GM21515 (cell line): ENCODE results near the gene ZNF3.

Experiments used
- ATAC-seq: cut with Tn5 transposase; IDR thresholded peaks from one replicate; pipeline ENCODE4 v1.9.1; 2021; ENCODE audit not compliant: unreplicated experiment

ZNF3 gene

DNA sequence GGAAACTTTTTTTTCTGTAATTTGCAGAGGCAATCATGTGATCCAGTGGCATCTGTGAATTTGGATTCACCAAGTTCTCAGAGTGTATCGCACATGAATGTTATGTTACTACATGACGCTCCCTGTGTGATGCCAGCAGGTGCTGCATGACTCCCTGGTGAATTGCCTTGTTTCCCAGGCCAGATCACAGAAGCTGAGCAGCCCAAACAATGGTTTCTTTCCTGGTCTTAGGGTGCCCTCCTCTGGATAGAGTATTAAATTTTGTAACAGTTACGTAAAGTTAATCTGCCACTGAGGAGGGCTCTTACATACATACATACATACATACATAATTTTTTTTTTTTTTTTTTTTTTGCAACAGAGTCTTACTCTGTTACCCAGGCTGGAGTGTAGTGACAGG, 28.3 kb downstream of the ZNF3 start:
- ATAC-seq: no peak

DNA sequence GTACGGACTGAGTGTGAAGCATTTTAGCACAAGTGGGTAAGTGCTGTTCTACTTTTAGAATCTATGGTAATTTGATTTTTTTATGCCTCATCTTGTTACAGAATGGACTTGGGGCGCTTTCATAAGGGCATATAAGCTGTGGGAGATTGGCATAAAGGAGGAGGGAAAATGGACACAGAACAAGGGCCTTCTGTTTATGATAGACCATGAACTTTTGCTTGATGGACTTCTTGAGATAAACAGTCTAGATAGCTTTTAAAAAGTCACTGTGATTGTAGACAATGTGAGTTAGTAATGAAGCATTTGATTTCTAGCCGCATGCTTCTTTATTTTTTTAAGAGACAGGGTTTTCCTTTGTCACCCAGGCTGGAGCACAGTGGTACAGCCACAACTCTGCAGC, 29.9 kb downstream of the ZNF3 start:
- ATAC-seq: no peak

DNA sequence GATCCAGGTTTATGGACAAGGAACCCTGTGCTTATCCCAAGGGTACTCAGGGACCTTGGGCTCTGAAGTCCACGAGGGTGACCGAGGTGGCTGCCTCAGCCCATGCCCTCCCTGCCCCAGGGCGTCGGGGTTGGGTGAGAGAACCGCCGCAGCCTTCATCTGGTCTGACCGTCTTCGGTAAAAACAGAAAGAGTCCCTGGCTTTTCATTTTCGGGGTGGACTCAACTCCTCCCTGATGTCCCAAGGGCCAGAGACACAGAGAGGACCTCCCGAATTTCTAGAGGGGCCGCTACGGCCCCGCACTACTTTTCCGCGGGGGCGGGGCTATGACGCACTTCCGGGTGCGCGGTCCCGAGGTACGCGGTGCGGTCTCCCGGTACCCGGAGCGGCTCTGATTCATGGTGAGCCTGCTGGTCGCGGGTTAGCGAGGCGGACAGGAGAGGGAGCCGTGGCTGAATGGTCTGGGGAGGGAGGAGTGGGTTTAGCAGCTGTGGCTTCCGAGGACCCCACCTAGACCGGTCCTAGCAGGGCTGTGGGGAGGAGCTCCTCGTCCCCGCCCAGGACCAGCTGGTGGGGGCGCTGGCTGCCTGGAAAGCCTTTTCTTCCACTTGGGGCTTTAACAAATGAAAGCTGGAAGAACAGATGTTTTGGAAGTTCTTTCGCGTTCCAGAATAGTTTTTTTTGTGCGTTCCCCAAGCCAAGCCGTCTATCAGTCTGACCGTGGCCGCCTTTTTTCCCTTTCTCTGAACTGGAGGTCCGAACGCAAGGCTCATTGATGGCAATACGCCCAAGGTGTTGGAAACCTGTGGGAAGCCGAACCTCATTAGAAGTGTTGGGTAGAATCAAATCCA, 31.9 kb downstream of the ZNF3 start, which contains the start of gene ZSCAN21:
Gene ZSCAN21 (plus strand): TSS at position 334 of the 851 bp plus-strand sequence. CDS start 7,233 bp downstream, outside the sequence.
- peak; percentile 71 for ATAC-seq

DNA sequence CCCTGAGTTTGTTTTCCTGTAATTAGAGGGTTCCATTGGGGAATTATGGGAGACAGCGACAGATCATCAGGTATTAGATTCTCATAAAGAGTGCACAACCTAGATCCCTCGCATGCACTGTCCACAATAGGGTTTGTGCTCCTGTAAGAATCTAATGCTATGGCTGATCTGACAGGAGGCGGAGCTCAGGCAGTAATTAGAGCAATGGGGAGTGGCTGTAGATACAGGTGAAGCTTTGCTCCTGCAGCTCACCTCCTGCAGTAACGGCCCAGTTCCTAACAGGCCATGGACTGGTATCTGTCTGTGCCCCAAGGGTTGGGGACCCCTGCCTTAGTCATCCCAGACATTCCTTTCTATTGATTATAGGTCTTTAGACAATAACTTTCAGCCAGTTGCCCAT, 32.8 kb downstream of the ZNF3 start:
- ATAC-seq: no peak

DNA sequence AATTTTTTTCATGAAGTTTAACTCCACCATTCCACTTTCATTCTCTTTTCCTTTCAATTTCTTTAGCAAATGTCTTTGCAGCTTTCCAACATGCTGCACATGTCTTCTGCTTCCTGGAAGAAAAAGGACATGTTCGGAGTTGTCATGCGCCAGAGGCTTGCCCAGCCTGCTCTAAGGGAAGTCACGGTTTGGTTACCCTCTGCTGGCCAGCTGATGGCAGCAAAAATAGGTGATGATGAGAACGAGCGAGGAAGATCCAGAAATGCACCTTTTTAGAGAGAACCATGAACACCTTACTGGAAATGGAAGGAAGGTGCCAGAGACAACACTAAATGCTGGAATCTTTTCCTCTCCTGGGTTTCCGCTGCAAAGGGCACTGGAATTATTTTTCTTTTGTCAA, 36.8 kb downstream of the ZNF3 start:
- ATAC-seq: no peak

DNA sequence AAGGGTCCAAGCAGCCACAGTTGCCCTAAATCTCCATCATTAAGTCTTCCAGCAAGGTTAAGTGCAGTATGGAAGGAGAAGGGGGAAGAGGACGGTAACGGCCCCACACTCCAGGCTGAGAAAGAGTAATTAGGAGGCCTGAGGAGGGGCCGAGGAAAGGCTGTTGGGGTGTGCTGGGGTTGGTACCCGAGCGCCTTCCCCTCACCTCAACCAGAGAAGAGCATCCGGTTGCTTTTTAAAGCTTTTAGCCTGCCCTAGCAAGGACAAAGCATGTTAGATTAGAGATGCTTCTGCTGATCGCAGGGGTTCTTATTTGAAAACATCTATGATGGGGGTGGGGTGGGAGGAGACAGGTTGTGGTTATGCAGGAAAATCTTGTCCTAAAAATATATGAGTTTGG, 40.9 kb downstream of the ZNF3 start:
- no peak for ATAC-seq

DNA sequence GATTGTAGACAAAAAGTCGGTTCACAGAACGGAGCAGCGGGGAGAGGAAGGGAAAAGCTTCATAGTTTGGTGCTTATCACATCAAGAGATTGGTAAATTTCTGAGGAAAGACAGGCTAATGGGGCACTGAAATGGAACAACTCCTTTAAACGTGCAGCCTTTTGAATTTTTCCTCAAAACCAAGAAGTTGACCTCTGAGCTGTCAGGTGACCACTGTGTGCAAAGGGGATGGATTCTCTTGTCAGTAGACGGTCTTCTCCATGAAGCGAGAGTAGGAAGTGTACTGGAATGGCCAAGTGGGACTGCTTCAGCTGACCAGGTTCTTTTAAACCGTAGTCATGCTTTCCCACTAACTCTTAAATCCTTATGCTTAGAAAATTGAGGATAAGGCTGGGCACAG, 43.2 kb downstream of the ZNF3 start:
- ATAC-seq: no peak

DNA sequence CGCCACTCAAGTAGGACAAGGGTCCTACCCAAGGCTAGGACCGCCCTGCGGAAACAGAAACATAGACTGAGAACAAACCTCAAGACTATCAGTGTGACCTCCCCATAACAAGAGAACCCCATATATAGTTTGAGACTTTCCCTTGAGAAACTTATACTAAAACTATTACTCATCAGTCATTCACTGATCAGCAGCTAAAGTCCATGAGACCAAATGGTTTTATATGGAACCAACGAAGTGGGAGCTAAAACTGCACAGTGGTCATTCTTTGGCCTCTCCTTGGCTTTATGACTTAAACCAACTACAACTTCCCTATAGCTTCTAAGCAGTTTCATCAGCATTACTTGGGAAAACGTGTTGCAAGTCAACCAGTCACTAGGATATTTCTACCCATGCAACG, 45.6 kb downstream of the ZNF3 start:
- no peak for ATAC-seq

DNA sequence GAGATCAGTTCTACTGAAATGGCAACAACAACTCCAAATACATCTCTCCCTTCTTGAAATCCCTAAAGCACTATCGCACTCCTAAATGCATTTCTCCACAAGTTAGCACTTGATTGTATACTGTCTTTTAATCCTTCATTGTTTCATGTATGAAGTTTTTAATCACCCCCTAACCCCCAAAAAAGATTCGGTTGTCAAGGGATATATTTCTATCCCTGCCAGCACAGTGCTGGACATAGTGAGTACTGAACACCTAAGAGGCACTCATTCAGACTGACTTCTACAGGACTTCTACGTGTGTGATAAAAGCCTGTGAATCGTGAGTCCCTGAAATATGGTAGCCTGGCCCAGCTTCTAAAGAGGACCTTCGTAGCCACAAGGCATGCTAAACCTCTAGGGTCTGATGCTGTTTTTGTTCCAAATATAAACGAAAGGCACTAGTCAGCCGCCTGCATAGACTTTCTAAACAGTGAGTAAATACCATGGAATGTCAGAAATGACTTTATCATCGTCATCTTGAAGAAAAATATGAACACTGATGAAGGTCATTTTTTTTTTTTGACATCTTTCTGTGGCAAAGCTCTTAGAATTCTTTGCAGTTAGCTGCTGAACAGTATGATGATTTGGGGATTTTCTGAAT, 46.5 kb downstream of the ZNF3 start:
- no peak for ATAC-seq

DNA sequence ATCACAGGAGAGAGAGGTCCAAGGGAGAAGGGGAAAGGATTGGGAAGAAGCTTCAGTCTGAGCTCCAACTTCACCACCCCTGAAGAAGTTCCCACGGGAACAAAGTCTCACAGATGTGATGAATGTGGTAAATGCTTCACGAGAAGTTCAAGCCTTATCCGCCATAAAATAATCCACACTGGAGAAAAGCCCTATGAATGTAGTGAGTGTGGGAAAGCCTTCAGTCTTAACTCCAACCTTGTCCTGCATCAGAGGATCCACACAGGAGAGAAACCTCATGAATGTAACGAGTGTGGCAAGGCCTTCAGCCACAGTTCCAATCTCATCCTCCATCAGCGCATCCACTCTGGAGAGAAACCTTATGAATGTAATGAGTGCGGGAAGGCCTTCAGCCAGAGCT, 48.0 kb downstream of the ZNF3 start:
- no peak for ATAC-seq

DNA sequence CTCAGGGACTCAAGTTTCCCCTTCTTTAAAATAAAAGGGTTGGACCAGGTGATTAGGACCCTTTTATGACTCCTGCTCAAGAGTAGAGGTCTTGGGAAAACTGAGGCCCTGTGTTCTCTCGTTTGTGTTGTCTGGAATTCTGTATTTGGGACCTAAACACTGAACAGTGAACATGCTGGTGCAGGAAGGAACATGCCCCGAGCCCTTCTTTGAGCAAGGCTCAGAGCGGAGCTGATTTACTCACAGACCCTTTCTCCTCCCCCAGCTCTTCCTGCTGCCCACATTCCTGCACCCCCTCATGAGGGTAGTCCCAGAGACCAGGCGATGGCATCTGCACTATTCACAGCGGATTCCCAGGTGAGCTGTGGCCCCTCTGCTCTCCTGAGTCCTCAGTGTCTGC, 51.9 kb downstream of the ZNF3 start:
- ATAC-seq: no peak

DNA sequence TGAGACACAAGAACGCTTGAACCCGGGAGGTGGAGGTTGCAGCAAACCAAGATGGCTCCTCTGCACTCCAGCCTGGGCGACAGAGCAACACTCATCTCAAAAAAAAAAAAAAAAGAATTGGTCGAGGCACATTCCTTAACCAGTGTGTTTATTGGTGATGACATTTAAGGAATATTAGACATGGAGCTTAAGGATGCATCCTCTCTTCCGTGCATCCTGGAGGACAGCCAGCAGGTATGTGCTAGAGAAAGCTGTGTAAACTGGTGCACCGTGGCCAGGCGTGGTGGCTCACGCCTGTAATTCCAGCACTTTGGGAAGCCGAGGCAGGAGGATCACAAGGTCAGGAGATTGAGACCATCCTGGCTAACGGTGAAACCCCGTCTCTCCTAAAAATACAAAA, 54.3 kb downstream of the ZNF3 start:
- ATAC-seq: no peak

DNA sequence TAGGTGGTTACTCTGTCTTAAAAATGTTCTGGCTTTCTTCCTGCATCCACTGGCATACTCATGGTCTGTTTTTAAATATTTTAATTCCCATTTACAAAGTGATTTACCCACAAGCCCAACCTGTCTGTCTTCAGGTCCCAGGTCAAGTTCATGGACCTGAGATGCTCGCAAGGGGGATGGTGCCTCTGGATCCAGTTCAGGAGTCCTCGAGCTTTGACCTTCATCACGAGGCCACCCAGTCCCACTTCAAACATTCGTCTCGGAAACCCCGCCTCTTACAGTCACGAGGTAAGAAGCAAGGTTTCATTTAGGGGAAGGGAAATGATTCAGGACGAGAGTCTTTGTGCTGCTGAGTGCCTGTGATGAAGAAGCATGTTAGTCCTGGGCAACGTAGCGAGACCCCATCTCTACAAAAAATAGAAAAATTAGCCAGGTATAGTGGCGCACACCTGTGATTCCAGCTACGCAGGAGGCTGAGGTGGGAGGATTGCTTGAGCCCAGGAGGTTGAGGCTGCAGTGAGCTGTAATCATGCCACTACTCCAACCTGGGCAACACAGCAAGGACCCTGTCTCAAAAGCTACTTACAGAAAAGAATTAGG, 57.4 kb downstream of the ZNF3 start:
- ATAC-seq: no peak

DNA sequence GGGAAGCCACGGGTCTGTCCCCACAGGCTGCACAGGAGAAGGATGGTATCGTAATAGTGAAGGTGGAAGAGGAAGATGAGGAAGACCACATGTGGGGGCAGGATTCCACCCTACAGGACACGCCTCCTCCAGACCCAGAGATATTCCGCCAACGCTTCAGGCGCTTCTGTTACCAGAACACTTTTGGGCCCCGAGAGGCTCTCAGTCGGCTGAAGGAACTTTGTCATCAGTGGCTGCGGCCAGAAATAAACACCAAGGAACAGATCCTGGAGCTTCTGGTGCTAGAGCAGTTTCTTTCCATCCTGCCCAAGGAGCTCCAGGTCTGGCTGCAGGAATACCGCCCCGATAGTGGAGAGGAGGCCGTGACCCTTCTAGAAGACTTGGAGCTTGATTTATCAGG, 58.0 kb downstream of the ZNF3 start:
- no peak for ATAC-seq

DNA sequence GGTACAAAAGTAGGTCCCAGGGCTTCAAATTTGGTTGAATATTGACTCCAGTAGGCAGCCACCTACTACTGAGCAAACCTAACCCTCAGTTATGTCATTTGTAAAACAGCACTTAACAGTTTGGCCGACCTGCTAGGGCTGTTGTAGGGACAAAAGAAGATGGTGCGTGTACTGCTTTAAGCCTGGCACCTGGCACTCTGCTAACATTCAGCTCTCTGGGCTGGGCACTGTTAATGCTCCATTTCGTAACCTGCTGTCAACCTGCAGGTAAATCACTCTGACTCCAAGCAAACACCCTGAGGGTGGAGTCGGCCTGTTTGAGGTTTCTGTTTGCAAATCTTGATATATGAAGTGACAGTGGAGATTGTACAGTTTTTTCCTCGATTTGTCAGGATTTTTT, 58.9 kb downstream of the ZNF3 start:
- ATAC-seq: no peak

DNA sequence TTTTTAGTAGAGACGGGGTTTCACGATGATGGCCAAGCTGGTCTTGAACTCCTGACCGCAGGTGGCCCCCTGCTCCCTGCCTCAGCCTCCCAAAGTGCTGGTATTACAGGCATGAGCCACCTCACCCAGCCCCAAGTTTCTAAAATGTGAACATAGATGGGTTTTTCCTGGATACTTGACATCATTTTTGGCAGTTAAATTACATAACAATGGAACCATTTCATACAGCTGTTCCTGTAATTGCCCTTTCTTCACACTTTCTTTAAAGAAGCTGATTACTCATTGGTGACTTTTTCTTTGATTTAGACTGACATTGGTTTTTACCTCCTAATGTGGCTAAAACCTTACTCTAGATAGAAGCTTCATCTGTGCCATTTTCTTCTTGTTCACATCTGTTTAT, 60.2 kb downstream of the ZNF3 start:
- ATAC-seq: no peak
